AG04449 (cell line): ENCODE data around the gene MAPK1IP1L.

Experiments
- CTCF ChIA-PET: fragments of 350-600 bp; formaldehyde crosslinking; extraction: SDS; loops from one replicate; lab custom pipeline; 2021; ENCODE audit warnings: antibody characterized with exemption; lab: Yijun Ruan, JAX
- POLR2A ChIA-PET: fragments of 400-600, 350-600 bp; formaldehyde crosslinking; extraction: SDS; loops from one replicate; lab custom pipeline; 2020; ENCODE audit warnings: antibody characterized with exemption, inconsistent platforms; lab: Yijun Ruan, JAX
- DNase-seq: peaks from one replicate; pipeline ENCODE4 v3.0.0-alpha.2; 2010; ENCODE audit warnings: low read depth, low spot score
- H3K4me3 ChIP-seq: 2 replicates; pipeline ENCODE4 v1.5.1; 2011; ENCODE audit warnings: low read depth, mild to moderate bottlenecking, control low read depth, low read length
- TF ChIP-seq, protein P1 (sequence below): IDR thresholded peaks from one replicate; pipeline ENCODE4 v1.5.1; 2011; ENCODE audit warnings: mild to moderate bottlenecking, moderate library complexity, low read length, control low read depth, inconsistent platforms; ENCODE audit not compliant: insufficient read depth; ENCODE audit errors: missing control alignments

MAPK1IP1L gene

DNA sequence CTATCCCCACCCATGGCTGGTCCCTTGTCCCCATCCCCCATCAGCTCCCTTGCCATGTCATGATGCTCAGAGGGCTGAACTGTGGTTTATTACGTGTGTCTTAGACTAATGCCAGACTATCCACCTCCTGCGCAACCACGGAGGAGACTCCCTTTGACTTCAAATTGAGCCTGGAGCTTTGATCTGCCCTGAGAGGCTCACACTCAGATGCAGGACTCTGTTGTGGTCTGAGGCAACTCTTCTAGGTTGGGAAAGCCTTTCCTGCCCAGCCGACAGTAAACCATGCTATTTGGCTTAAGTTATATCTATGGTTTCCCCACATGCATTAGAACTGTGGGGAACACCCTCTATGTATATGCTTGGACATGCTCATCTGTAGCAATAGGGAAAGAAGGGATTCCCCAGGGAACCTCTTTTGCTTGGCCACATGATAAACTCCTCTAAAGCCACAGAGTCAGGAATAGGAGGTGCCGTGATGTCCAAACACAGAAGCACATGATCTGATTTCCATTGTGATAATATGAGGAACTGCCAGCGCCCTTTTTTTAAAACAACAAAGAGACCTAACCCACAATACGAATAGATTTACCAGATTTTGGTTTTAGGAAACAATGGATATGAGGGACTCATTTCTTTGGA lies 66.5 kb downstream of the MAPK1IP1L start:
- TF ChIP-seq, protein P1, sequence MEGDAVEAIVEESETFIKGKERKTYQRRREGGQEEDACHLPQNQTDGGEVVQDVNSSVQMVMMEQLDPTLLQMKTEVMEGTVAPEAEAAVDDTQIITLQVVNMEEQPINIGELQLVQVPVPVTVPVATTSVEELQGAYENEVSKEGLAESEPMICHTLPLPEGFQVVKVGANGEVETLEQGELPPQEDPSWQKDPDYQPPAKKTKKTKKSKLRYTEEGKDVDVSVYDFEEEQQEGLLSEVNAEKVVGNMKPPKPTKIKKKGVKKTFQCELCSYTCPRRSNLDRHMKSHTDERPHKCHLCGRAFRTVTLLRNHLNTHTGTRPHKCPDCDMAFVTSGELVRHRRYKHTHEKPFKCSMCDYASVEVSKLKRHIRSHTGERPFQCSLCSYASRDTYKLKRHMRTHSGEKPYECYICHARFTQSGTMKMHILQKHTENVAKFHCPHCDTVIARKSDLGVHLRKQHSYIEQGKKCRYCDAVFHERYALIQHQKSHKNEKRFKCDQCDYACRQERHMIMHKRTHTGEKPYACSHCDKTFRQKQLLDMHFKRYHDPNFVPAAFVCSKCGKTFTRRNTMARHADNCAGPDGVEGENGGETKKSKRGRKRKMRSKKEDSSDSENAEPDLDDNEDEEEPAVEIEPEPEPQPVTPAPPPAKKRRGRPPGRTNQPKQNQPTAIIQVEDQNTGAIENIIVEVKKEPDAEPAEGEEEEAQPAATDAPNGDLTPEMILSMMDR: no peak
- ChIA-PET CTCF (interaction anchor here (0.6 to 2.7 kb wide), 4 partner anchors 20 to 67 kb away, joined by 3 to 7 read pairs (median 5); partner anchors contain the start of gene MAPK1IP1L), POLR2A (no interaction called here)
- H3K4me3 ChIP-seq: no peak overlapping the region
- DNase-seq: no peak

DNA sequence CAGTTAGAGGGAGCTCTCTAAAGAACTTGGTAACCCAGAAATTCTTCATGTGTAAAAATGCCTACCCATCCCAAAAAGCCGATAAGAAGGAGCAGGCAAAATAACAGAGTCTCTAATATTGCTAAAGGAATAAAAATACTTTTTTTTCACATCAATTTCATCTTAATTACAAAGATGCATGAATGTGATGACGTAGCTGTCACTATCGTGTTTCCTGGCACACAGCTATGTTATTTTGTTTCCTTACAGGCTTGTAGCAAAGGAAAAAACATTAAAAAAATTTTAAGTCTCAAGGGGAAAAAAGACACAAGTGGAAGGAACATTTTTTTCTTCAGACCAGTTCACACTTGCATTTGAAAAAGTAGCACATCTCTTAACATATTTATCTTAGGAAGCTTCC lies 67.3 kb downstream of the MAPK1IP1L start:
- ChIA-PET POLR2A (interaction anchor here (0.7 kb wide), 1 partner anchor 11 kb away, joined by 3 read pairs; the partner anchor contains the start of gene LGALS3), CTCF (interaction anchor here (0.6 to 2.7 kb wide), 4 partner anchors 19 to 428 kb away, joined by 3 to 7 read pairs (median 5); partner anchors contain the start of gene MAPK1IP1L)
- no peak overlapping the region for H3K4me3 ChIP-seq
- TF ChIP-seq, protein P1: no peak
- DNase-seq: no peak
